ENCODE results near the gene TPCN2.

DNA sequence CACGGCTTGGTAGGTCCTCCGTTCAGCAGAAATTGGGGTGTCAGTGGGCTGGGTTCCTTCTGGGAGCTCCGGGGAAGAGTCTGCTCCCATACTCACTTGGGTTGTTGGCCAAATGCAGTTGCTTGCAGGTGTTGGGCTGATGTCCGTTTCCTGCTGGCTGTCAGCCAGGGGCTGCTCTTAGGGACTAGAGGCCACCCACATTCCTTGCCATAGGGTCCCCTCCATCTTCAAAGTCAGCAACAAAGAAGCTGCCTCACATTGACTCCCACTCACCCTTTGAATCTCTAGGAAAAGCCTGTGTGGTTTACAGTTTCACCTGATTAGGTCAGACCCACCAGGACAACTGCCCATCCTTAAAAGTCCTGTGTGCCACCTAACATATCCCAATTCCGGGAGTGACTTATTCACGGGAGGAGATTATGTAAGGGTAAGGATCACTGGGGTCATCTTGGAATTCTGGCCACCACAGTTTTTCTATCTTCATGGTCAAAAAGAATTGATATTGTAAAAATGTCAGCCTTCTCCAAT is 43.0 kb downstream of the TPCN2 start:
- no peak for TF ChIP-seq POLR2A (IDR thresholded peaks at IDR 0.05; ENCODE audit: low read depth, low read length)
- no peak for TF ChIP-seq TAF1 (IDR thresholded peaks at IDR 0.05; ENCODE audit: borderline replicate concordance, low read depth, low read length)
- no peak for TF ChIP-seq POLR2AphosphoS5 (IDR thresholded peaks at IDR 0.05; ENCODE audit: low read depth, low read length)
